ENCODE results near the gene ZKSCAN4. TPM values are rescaled to one million over a fixed set of nuclear protein-coding genes. Genes with fewer than 3 reads are reported as not detected.

ZKSCAN4 gene
- 3.8 and 4.1 TPM in 2 replicates for polyA plus RNA-seq (2014; cell fraction: cytosol; rRNA removed)
- polyA plus RNA-seq (2014; cell fraction: nucleus; rRNA removed): 3.3 and 4.7 TPM in 2 replicates

DNA sequence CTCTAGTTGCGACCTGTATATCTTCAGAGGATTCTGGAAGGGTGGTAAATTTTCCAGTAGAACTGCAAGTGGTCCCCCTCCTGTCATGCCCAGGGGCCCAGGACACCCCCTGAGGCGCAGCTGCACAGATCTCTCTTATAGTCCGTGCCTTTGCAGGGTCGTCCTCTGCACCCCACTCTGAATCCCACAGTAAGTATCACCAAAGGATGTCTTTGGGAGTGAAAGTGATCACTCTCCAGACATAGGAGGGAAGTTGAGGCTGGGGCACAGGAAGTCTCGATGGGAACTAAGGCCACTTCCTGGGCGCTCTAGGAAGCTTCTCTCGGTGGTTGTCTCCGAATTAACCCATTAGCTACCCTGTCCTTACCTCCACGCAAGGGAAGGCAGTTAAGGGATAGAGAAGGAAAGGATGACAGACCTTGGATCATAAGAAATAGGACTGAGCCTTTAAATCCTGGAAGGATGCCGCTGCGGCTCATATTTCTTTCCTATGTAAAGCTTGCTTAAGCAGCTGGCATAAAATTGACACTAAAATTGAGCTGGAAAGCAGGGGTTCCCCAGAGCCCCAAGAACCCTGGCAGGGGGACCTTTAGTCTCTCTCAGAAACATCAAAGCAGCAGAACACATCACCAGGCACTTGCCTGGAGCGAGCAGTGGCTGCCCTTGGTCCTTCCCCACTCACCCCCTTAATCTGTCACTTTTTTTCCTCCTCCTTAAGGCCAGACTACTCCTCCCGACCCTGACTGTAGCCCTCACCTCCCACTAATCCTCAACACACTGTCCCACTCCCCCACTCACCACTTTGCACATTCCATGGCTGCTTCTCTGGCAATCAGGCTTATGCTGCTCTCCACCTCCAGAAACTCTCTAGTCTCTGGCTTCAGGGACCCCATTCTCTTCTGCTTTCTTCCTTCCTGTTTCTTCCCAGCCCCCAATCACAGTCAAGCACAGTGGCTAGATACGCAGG lies at the start of gene ZKSCAN4:
TSS of gene ZKSCAN4 (minus strand) at position 261 of the 967 bp plus-strand sequence. CDS start 289 bp downstream, outside the sequence.
- DNase-seq (ENCODE audit: low spot score): peak; percentile 93

DNA sequence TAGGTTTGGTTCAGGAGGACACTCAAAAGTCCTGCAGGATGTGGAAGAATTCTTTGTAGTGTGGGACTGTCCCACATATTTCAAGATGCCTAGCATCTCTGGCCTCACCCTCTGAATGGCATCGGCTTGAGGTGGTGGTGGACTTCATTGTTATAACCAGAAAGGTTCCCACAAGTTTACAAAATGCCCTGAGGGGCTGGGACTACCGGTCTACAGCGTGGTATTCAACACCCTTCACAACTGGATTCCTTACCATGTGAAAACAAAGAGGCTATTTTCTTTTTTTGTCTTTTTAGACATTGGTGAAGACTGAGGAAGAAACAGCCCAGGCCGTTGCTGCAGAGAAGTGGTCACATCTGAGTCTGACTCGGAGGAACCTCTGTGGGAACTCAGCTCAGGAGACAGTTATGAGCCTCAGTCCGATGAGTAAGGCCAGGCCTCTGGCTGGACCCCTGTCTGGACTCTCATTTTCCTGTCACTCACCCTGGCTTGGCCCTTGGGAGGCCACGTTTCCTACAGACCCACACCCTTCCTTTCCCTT lies 44.5 kb upstream of the ZKSCAN4 start:
- no peak for DNase-seq (ENCODE audit: low spot score)

DNA sequence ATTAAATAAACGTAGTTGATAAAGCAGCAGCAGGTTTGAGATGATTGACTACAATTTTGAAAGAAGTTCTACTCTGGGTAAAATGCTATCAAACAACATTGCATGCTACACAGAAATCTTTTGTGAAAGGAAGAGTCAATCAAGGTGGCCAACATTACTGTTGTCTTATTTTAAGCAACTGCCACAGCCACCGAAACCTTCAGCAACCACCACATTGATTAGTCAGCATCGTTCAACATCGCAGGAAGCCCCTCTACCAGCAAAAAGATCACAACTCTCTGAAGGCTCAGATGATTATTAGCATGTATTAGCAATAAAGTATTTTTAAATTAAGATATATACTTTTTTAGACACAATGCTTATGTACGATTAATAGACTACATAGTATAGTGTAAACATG lies 43.3 kb upstream of the ZKSCAN4 start:
- no peak for DNase-seq (ENCODE audit: low spot score)

DNA sequence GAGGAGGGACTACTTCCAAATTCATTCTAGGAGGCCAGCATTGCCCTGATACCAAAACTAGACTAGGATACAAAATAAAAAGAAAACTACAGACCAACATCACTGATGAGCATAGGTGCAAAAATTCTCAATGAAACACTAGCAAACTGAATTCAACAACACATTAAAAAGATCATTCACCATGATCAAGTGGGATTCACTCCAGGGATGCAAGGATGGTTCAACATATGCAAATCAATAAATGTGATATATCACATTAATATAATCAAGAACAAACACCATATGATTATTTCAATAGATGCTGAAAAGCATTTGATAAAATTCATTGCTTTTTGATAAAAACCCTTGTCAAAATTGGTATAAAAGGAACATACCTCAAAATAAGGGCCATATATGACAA lies 39.5 kb upstream of the ZKSCAN4 start:
- no peak for DNase-seq (ENCODE audit: low spot score)

DNA sequence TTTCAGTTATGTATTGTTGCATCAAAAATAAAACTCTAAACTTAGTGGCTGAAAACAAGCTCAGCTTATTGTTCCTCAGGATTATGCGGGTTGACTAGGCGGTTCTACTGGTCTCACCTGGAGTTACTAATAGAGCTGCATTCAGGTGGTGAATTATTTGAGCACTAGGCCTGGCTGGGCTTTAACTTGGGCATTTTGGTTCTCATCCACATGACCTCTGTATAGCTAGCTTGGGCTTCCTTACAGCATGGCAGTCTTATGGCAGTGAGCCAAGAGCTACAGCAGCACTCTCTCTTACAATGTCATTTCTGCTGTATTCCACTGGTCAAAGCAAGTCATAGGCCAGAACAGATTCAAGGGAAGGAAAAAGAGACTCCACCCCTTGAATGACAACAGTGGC lies 30.9 kb upstream of the ZKSCAN4 start:
- DNase-seq (ENCODE audit: low spot score): no peak

DNA sequence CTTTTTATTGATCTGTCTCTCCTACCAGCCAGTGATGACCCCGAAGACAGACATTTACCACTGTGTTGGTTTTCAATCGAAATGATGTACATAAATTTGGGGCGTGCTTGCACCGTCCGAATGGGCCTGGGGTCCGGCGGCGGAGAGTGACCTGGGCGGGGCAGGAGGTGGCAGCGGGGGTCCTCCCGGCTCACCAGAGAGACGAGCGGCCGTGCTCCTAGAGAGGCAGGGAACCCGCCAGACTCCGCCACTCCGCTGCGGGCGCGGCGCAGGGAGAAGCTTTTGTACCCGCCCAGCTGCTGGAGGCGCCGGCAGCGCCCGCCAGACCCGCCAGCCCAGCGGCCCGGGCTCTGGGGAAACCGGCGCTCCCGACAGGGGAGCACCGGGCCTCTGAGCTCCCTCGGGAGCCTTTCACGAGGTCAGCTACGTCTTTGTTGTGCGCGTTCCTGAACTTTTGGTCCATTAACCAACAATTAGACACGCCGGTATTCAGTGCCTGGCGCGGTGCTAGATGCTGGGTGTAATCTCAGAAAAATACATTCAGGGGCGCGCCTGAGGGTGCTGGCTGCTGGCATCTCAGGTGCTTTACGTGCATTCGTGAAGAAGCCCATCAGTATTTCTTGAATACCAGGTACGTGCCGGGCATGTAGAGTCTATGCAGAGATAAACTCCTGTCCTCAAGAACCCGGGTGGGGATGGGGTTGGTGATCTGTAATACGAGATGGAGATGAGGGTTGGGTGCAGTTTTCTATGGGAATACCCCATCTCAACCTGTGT lies 29.4 kb upstream of the ZKSCAN4 start, which contains the start of gene PGBD1:
TSS of gene PGBD1 (plus strand) at position 285 of the 777 bp plus-strand sequence. CDS start 2,242 bp downstream, outside the sequence.
- DNase-seq (ENCODE audit: low spot score): peak; percentile 85

DNA sequence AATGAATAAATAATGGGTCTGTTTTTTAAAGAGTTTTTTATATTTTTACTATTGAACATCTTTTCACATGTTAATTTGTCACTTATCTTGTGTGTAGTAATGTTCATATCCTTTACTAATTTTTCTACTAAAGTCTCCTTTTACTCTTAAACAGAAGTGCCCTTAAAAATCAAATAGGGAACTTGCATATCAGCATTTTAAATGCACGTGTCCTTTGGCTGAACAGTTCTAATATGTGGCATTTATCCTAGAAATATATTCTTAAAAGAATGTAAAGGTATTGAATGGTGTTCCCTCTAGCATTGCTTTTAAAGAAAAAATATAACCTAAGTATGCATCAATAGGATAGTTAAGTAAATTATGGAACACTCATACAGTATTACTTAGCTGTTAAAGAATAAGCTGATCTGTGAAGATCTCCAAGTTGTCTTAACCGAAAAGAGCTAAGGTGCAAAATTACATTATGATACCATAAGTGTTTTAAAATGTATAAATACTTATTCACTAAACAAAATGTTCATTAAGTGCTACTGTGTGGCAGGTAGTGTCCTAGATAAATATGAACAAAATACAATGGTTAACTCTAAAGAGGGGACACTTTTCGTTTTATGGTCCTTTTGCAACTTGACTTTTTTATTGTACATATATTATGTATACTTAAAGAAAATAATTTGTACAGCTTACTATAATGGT lies 28.7 kb upstream of the ZKSCAN4 start:
- DNase-seq (ENCODE audit: low spot score): no peak

DNA sequence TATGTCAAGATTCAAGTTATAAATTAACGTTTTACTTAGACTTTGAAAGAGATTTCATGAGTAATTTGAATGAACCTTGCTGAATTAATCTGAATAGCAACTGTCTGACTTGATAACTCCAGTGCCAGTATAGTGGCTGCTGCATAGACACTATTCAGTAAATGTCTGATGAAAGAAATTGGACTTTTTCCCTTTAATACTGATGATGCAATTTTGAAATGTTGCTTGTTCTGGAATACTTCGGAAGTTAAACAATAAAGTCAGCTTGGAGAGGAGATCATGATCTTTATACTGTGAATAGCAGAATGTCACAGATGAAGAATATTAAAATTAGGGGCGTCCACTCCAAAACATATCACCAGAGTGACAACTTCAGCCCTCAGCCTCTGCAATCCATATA lies 25.7 kb upstream of the ZKSCAN4 start:
- no peak for DNase-seq (ENCODE audit: low spot score)

DNA sequence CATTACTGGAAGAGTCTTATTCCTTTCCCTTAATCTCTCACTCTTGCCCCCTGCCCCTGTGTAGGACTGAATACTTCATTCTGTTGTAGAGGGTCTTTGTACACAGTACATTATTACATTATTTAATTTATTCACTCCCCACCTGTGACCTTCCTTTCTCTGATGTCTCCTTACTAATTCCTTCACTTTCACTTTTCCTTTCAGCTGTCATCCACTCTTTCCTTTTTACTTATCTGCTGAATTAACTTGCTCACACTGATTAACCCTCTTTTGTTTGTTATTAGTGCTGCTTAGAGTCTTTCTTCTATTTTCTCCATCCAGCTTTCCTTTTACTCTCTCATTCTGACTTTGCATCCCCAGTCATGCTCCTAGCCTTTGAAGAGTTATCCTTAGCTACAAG lies 22.8 kb upstream of the ZKSCAN4 start:
- no peak for DNase-seq (ENCODE audit: low spot score)

DNA sequence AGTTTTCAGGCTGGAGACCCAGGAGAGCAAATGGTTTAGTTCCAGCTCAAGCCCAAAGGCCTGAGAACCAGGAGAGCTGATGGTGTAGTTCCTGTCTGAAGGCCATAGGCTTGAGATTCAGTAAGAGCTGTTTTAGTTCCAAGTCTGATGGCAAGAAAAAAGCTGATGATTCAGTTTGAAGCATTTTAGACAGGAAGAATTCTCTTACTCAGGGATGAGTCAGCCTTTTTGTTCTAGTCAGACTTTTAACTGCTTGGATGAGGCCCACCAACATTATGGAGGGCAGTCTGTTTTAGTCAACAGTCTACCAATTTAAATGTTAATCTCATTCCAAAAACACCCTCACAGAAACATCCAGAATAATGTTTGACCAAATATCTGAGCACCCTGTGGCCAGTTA lies 17.4 kb upstream of the ZKSCAN4 start:
- DNase-seq (ENCODE audit: low spot score): no peak

DNA sequence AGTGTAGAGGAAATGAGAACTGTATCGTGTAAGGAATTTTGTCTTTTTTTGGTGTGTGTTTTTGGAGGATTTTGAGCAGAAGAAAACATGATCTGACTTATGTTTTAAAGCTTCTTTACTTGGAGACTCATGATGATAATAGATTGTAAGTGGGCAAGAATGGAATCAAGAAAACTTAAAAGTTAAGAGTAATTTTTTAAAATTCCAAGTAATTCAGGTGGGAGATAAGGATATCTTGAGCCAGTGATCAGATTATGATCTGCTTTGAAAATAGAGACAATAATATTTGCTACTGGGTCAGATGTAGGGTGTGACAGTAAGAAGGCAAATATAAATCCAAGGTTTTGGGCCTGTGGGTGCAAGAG lies 15.6 kb upstream of the ZKSCAN4 start:
- no peak for DNase-seq (ENCODE audit: low spot score)

DNA sequence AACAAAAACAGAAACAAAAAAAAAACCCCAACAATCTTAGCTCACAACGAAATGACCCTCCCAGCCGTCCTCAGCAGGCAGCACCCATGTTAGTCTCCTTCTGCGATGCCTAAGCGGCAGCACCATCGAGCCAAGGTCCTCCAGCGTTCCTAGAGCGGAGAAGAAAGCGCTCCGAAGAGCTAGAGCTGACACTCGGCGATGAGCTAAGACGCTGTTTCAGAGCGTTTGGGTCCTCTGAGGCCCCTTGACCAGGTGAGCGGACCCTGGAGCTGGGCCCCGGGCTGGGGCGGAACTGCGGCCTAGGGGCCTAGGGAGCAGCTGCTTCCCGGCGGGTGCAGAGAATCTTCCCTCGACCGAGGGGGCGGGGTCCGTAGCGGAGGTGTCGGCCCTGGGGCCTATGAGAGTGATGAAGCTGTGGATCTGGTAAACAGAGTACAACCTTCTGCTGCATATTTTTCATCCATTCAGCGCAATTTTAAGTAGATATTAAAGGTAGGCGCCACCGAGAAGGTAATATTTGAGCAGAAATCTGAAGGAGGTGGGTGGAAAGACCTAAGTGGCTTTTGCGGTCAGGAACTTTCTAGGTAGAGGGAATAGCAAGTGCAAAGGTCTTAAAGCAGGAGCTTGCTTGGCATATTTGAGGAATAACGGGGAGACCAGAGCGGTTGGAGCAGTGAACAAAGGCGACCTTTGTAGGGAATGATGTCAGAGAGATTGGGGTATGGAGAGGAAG lies 15.1 kb upstream of the ZKSCAN4 start, which contains the start of gene ZSCAN26:
TSS of gene ZSCAN26 (plus strand) at position 182 of the 733 bp plus-strand sequence. CDS start 4,777 bp downstream, outside the sequence.
- peak; percentile 92 for DNase-seq (ENCODE audit: low spot score)

DNA sequence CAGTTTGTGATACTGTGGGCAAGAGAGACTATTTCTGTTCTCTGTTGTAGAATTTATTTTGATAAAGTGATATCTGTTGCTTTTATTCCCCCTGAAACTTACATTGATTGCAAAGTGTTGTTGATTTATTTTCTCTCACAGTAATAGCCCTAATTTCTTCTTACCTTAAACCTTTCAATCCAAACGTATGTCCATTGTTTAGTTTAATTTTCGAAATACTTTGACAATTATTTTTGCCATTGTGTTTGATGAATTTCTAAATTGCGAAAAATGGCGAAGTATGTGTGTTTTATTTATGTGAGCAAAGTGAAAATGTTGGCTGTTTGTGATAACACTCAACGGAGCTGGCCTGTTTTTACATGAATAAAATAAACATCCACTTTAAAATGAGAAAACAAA lies 14.5 kb upstream of the ZKSCAN4 start:
- DNase-seq (ENCODE audit: low spot score): no peak

DNA sequence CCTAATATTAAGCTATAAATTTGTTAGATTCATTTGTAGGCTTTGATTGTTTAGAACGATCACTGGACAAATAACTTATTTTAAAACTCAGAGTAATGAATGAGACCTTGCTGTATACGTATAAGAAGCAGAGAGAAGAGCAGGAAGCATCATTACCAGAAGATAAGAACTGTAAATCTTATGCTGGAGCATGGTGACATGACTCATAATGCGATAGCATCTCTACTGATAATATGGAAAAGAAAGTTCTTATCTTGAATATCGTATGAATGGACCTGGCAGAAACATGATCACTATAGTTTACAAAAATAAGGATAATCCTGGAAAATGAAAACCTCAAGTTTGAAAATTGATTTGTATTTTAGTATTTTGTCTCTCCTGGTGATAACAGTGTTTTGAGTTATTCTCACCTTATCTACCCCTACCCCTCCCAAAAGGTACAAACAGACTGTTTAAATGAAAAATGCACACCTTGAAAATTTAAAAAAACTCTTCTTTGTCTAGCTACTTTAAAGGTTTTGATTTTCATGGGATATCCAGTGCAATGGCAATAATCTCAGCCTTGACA lies 12.8 kb upstream of the ZKSCAN4 start:
- no peak for DNase-seq (ENCODE audit: low spot score)

DNA sequence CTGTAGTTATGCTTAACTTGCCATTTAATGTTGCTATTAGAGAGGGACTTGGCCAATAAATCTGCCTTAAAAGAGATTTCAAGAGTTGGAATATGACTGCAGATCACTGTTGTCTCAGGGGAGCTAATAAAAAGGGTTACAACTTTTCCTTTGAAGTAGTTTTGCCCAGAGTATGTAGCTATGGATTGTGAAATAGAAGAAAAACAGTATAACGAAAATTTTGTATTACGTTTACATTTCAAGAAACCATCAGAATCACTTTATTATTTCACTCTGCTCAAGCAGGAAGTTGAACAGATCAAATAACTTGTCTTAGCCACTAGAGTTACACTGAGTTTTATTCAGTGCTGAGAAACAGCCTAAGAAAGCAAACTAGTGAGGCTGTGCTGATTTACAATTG lies 11.9 kb upstream of the ZKSCAN4 start:
- no peak for DNase-seq (ENCODE audit: low spot score)

DNA sequence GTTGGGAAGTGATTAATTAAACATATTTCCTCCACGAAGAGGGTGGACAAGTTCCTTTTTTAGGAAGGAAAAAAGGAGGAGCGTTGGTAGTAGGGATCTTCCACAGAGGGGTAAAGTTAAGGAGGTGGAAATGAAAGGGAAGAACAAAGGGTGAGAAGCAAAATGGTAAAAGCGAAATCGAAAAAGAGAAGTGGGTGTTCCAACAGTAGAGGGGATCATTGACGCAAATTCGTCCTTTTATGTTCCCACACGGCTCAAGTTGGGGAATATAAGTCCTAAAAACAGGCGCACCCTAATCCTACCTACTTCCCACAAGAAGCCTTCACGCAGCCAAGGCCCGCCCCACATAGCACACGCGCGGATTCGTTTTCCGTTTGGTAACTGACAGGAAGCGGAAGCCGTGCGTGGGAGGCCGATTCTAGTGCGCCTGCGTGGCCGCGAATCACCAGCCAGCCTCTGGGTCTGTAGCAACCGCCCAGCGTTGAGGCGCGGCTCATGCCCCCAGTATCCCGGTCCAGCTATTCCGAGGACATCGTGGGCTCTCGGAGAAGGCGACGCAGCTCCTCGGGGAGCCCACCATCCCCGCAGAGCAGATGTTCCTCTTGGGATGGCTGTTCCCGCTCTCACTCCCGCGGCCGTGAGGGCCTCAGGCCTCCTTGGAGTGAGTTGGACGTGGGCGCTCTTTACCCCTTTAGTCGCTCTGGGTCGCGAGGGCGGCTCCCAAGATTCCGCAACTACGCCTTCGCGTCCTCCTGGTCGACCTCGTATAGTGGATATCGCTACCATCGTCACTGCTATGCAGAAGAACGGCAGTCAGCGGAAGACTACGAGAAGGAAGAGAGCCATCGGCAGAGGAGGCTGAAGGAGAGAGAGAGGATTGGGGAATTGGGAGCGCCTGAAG lies 7.1 kb upstream of the ZKSCAN4 start, which contains the start of gene NKAPL:
TSS of gene NKAPL (plus strand) at position 421 of the 901 bp plus-strand sequence. CDS start at position 496, 75 bp downstream.
- DNase-seq (ENCODE audit: low spot score): no peak

DNA sequence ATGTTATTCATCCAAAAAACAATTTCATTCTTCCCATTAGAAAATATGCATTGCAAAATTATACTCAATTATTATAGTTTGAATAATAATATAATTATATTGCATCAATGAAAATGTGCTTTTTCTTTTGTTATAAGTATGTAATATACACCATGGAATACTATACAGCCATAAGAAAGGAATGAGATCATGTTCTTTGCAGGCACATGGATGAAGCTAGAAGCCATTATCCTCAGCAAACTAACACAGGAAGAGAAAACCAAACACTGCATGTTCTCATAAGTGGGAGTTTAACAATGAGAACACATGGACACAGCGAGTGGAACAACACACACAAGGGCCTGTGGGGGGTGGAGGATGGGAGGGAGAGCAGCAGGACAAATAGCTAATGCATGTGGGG lies 5.0 kb upstream of the ZKSCAN4 start:
- DNase-seq (ENCODE audit: low spot score): no peak

DNA sequence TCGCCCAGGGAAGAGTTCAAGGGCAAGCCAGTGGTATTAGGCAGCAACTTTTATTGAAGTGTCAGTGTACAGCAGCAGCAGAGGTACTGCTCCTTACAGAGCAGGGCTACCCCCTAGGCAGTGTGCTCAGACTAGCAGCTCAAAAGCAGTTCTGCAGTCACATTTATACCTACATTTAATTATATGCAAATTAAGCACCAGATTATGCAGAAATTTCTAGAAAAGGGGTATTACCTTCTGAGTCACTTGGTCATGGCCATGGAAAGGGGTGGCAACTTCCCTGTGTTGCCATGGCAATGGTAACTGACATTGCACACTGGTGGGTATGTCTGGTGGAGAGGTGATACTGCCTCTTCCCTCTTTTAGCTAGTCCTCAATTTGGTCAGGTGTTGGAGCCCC lies 2.1 kb upstream of the ZKSCAN4 start:
- no peak for DNase-seq (ENCODE audit: low spot score)

DNA sequence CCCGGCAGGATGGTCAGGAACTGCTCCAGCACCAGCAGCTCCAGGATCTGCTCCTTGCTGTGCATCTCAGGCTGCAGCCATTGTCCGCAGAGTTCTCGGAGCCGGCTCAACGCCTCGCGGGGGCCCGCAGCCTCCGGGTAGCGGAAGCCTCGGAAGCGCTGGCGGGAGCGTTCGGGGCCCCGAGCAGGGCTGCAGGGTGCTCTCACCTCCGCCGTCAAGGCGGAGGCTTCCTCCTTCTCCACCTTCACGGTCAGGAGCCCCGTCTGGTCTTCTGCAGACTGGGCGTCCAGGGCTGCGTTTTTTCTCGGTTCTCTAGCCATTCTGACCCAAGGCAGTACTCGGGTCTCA lies 434 bp downstream of the ZKSCAN4 start:
- no peak for DNase-seq (ENCODE audit: low spot score)
